Peyer's patch (tissue), 4 donors: Measurements from ENCODE around the gene EPHB2.

Experiments used
- CTCF ChIP-seq, 6 experiments: fragments of 450-650 bp in 4 of 6; fragments of 200-600 bp in 2 of 6; sonication (generic) in 1 of 6; IDR thresholded peaks; one replicate each; pipeline ENCODE4 v1.5.1; 2017 to 2019; ENCODE audit warnings: antibody characterized with exemption in 6 of 6, mild to moderate bottlenecking in 3 of 6, moderate library complexity in 1 of 6
- POLR2A ChIP-seq, 2 donors: fragments of 450-650 bp; IDR thresholded peaks; one replicate each; pipeline ENCODE4 v1.5.1; 2017; ENCODE audit warnings: antibody characterized with exemption in 2 of 2, mild to moderate bottlenecking in 2 of 2, moderate library complexity in 2 of 2

GRCh38 chr1:22772014-22772413, 61.4 kb downstream of the EPHB2 start:
- no peak for TF ChIP-seq CTCF (IDR thresholded peaks at IDR 0.05)
- TF ChIP-seq POLR2A (IDR thresholded peaks at IDR 0.05): no peak
